GM18502 (cell line): ENCODE measurements around the gene NRG2.
A peak's percentile ranks its signal among the peaks of the same experiment; 100 is the strongest.

Experiments
- ATAC-seq: cut with Tn5 transposase; IDR thresholded peaks from one replicate; pipeline ENCODE4 v1.9.1; 2021; ENCODE audit warnings: mild to moderate bottlenecking; ENCODE audit not compliant: unreplicated experiment, poor library complexity

The NRG2 gene

DNA sequence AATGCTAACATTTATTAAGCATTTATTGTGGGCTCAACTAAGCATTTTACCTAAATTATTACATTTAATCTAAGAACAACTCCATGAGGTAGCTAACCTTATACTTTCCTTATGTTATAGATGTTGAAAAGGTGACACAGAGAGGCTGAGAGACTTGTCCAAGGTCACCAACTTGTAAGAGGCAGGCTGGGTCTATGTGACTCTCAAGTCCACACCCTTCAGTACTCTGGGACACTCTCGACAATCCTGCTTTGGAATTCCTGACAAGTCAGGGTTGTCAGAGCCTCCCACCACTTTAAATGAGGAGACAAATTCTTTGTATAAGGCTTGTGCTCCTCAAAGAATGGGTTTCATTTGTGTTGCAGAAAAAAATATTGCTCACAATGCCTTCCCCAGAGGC, 67.2 kb downstream of the NRG2 start:
- no peak for ATAC-seq

DNA sequence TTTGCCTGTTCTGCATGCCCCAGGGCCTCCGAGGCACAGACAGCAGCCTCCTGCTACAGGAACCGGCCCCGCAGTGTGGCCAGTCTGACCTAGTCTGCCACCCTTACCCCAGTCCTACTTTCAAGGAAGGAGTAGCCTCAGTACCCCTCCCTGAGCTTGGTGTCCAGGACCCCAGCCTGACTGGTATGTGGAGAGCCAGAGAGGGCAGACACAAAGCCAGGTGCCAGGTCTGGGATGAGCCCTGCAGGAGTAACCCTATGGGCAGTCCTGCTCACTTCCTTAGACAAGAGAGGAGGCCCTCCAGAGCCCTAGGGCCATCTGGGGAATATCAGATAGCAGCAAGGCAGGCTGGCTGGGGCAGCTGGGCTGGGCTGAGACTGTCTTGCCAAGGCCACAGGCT, 67.8 kb downstream of the NRG2 start:
- no peak for ATAC-seq

DNA sequence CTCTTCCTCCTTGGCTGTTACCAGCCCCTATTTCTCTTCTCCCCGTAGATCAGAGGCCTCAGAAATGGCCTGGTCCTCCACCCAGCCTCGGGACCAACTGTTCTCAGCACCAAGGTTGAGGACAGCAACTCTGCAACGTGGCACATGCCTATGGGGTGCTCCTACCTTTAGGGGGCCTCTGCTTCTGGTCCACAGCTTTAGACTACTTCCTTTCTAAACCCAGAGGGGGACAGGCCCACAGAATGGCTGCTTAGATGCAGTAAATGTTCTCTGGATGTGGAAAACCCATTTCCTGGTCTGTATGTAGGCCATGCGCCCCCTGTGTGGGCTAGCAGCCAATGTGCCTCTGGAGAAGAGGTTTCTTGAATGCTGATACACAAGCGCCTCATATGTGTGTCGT, 68.4 kb downstream of the NRG2 start:
- ATAC-seq: no peak

DNA sequence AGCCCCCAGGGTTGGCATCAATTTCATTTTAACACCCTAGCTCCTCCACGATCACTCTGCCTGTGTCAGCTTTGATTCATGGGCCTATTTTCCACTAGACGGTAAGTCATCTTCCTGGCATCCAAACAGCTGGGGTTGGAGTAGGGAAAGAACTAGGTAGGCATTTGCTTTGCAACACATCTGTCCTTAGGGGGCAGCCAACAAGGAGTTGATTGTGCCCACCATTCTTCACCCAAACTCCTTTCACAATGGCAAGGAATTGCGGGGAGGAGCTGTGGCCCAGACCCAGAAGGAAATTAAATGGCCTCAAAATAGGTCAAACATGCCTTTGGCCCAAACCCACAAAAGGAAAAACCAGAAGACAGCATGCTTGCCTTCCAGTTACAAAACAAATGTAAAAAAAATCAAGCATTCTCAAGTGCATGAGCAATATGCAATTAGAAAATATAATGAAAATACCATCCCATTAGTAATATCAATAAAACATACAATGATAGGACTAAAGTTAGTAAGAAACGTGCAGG, 71.8 kb downstream of the NRG2 start:
- no peak for ATAC-seq

DNA sequence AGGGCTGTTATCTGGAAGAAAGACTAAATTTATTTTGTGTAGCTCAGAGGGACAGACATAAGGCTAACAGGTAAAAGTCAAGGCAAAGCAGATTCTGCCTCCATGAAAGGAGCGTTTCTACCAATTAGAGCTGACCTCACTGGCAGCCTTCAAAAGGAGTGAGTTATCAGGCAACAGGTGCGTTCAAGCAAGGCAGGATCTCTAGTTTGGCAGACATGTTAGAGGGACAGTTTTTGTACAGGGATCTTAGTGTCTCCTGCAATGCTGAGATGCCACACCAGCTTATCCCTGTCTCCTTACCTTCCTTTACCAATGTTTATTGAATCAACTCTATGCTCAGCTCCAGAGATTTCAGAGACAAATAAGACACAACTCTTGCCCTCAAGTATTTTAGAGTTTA, 73.8 kb downstream of the NRG2 start:
- no peak for ATAC-seq

DNA sequence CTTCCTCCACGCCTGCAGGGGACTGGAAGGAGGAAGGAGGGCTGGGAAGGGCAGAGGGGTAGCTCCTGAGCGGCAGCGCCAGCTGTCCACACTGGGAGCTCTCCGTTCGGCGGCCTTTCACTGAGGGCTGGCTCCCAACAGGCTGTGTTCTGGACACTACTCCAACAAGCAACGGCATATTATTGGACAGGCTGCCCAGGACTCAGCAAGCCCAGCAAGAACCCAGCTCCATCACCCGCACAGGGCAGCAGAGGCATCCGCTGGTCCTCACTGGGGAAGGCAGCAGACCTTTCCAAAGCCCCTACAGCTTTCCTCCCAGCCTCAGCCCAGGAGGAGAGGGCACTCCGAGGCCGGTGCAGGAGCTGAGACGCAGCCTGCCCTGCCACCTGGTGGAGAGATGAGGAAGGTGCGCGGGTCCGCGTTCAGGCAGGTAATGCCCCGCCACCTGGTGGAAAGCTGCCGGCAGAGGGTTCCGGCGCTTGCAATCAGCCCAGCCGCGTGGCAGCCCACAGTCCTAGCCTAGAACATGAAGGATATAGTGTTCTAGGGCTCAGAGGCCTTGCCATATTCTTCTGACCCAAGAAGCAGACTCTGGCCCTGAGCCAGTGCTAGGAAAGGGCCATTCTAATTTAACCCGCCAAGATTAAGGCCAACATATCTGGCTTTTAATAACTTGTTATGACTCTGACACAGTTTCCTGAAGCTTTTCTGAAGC, 74.4 kb downstream of the NRG2 start:
- ATAC-seq: peak; percentile 97

DNA sequence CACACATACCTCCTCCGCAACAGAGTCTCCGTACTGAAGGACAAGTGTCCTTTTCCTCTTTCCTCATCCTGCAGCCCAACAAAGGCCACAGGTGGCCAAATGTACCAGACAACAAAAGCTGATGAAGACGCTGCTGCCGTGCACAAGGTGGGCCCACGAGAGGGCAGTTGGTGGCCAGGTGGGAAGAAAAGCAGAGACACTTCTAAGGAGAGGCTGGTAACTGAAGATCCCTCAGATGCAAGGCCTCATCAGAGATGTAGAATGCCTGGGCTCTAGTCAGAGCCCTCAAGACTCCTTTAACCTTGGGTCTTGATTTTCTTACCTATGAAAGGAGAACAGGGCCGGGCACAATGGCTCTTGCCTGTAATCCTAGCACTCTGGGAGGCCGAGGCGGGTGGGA, 75.7 kb downstream of the NRG2 start:
- ATAC-seq: no peak

DNA sequence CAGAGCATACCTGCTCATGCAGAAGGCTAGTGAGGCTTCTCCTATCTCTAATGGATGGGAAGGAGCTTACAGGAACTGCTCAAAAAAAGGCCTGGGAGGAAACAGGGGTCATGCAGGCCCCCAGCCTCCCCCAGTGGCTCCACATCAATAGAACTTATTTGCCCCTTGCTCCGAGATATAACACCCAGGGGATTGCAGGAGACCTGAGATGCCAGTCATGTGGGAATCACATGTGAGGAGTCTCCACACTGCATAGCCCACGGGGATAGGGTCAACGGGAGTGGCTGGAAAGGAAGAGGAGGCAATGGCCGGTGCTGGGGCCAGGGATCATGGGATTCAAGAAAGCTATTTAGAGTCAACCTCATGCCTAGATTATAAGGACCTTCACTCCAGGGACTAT, 76.2 kb downstream of the NRG2 start:
- no peak for ATAC-seq

DNA sequence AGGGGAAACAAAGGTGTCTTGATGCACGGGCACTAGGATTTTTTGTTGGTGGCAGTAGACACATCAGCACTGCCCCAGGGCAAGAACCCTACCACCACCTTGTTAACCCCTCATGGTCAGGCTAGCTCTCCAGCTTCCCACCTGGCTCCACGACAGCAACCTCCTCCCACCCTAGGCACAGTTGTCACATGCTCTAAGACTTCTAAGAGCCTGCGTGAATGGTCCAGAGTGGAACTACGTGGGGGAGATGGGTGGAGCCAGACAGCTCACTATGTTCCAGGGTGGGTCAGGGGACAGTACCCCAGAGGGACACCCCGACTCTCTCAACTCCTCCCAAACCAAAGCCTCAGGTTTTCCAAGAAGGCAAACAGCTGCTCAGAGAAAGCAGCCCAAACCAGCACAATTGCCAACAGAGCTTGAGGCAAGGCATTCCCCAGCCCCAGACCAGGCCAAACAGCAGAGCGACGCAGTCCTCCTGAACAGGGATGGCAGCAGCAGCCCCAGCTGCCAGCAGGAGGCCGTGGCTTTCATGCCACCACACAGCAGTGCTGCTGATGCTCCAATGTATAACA, 78.0 kb downstream of the NRG2 start:
- no peak for ATAC-seq

DNA sequence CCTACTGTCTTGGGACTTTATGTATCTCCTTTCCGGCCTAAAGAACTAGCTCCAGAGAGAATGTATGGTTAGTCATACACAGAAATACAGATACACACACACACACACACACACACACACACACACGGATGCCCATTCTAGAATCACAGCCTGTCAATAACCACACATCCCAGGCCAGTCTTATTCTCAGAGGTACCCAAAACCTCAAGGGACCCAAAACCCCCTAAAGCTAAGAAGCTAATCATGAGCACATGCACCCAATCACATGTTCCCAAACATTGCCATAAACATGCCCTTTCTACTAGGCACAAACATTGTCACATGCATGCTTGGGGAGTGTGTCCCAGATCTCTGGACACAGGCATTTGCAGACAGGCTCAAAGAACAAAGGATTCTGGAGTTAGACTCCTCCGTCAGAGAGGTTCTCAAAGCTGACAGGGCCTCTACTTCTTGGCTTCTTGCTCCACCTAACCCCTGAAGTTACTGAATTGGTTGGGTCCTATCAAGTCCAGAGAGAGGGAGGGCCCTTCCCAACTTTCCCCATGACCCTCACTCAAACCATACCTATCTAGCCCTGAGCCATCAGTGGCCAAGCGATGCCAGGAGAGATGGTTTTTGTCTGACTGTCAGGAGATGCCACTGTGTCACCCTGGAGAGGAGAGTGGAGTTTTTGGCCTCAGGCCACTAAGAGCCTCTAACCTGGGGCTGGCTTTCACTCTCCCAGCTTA, 78.7 kb downstream of the NRG2 start:
- no peak for ATAC-seq

DNA sequence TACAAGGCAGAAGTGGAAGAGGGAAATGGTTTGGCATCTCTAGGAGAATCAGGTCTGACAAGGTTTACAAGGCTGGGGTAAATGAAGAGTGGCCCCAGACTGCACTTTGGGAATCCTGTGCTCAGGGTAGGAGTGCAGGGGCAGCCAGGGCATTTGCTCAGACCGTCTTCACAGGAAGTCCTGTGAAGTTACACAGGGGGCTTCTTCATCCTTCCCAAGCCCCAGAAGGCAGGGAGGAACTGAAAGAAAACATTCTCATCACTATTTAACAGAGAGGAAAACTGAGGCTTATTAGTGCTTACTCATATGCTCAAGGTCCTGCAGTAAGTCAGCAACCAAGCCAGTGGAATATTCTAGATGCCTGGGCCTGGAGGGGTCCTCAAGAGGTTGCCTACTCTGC, 80.7 kb downstream of the NRG2 start:
- ATAC-seq: no peak

DNA sequence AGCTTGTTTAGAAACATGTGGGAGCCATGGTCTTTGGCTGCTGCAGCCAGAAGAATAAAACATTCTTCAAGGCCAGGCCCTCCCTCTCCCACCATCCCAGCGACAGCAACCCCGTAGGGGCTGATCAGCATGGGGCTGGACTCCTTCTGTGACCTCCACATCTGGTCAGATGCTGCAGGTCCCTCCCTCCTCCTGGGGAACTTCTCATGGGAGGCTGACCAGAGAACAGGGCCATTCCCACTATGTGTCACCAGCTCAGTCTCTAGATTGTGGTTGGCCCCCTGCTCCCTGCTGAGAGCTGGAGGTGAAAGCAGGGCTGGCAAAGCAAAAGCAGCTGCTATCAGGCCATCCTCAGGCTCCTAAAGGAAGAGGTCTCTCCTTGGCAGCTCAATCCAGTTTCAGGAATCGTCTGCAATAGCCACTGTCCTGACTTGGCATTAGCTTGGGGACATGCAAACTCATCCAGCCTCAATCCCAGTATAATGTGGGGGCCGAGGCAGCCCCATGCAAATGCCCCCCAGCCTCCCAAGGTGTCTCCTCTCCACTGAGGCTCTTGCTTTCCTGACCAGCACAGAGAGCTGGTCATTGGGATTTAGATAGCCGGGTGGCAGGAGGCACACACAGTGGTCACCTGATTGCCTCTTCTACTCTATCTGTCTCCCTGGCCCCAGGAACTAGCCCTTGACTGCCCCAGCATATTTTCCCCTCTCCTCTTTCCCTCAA, 81.5 kb downstream of the NRG2 start:
- ATAC-seq: peak; percentile 44

DNA sequence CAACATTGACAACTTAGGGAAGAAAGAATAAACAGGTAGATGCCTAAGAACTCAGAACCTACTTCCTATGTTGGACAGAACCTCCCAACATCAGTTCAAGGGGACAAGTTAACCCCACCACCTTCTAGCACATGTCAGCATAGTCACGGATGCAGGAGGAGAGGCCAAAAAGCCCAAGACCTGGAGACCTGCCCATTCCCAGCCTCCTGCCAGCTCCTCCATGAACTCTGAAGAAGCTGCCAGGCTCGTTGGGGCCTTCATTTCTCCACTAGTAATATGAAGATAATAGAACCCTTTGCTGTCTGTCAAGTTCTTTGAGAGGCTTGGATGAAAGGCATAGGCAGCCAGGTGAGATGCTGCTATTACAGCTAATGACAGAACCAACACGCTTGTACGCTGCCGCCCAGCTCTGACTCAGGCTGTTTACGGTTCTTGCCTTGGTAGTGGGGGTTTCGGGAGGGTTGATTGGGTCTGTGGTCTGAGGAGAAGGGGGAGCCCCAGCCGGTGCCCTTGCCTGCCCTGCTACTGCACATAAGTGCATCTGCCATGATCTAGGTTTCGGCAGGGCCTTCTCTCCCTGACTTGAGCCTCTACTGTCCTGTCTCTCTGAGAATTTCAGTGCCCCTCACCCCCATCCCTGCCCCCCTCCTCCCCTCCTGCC, 82.2 kb downstream of the NRG2 start:
- ATAC-seq: peak; percentile 87

DNA sequence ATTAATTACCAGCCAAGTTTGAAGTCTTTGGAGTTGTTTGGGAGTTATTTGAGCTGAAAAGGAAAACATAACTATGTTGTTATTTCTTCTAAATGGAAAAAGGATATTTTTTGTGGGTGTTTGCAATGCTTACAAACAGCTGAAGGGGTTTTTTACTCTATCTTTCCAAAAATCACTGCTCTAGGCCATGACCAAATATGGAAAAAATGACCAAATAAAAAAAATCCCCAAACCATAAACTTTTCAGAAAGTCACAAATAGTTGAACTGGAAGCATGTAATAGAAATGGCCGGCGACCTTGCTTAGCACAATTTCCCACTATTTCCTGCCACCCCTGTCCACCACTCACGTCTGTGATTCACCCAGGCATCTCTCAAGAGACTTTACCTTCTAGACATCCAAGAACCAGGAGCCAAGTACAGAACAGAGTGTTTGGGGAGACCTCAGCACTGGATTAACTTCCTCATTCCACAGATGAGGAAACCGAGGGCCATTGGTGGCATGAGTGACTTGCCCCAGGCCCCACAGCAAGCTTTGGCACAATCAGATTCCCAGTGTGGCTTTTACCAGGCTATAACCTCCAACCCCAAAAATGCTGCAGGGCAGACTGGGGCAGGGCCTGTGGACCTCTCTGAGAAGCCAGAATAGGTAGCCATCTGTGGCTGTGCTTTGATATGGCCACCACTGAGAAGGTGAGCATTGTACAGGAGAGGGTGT, 84.5 kb downstream of the NRG2 start:
- no peak for ATAC-seq

DNA sequence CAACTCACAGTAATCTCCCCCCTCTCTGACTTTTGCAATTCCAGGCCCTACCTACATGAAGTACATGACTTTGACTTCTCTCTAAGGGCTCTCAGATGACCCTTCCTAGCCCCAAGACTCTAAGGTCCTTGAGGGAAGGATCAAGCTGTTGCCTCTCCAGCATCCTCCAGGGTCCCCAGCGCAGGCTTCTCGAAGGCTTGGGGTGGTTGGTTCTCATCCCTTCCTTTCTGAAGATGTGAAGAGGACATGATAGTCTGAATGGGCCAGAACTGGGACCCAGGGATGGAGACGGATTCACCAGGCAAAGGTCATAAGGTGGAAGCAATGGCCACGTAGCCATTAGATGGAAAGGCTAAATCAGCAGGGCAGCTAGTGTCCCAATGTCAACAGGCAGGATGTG, 86.8 kb downstream of the NRG2 start:
- no peak for ATAC-seq

DNA sequence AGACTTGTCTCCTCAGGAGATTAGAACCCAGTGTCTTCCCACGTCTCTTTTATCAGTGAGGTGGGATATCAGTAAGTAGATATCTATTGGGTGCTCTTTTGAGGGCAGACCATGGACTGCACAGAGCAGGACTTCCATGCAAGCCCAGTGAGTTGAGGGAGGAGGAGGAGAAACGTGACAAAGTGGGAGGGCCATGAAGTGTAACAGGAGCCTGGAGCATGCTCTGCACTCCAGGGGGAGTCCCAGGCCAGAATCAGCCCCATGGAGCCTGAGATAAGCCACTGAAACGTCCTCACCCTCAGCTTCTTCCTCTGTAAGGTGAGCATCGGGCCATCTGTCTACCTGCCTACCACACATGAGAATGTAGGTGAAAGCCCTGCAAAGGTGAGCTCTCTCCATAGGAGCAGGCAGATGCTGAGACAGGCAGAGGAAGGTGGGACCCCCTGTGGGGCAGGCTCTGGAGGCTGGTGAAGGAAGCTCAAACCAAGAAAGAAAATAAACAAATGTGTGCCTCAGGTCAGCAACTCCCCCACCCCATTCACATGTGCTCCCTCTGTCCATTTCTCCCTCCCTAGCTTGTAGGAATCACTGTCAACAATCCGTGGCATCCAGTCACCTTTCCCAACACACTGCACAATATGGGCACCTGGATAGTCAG, 87.4 kb downstream of the NRG2 start:
- ATAC-seq: no peak

DNA sequence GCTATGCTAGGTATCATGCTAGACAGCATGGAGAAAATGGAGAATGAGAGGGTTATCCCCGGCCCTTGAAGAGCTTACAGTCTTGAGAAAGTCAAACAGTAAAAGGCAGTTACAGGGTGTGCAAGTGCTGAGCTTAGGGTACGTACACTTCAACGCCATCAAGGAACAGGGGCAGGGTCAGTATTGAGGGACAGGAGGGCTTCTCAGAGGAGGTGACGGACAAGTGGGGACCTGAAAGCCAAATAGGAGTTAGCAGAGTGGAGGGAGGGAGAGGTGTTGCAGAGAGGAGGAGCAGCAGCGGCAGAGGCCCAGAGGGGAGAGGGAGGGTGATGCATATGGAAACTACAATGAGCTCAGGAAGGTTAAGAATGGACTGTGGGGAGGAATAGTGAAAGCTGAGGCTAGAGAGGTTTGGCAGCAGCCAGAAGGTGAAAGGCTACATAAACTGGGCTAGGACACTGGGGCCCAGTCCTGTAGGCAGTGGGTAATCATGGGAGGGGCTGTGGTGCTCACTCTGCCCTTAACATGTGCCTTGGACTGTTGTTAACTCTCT, 88.0 kb downstream of the NRG2 start:
- no peak for ATAC-seq

DNA sequence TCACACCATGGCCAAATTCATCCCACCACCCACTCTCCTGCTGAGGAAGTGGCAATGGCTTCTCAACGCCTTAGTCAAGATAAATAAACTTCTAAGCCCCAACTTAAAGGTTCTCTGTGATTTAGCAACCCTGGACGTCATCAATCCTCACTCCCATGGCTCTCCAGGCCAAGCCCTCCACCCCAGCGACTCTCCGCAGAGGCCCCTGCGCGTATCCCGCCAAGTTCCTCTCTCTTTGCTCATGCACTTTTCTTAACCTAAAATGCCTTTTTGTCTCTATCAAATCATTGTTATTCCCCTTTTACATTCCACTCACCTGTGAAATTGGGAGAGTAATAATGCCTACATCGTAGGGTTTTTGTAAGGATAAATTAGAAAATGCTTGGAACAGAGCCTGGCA, 88.6 kb downstream of the NRG2 start:
- no peak for ATAC-seq

DNA sequence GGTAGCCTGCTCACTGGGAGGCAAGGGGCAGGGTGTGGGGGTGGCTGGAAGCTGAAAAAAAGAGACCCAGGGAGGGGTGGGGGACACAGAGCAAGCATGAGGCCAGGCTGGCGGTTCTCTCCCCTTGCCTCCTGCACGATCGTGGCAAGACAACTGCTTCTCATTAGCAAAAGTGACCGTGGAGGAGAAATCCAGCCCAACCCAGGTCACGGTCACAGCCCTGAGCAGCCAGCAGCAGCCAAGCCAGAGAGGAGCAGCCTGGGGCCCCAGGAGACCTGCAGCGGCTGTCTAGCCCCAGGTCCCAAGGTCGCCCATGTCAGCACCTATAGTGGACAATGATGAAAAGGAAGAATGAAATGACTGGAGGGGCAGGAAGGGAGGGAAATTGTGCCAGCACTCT, 89.1 kb downstream of the NRG2 start:
- ATAC-seq: no peak
